D341Med (cell line): Measurements from ENCODE around the gene BTAF1.
A peak's percentile ranks its signal among the peaks of the same experiment; 100 is the strongest.

ENCODE experiments used
- DNase-seq: peaks from one replicate; pipeline ENCODE4 v3.0.0; 2012; ENCODE audit warnings: low spot score

Gene BTAF1

GRCh38 chr10:91908337-91909116 is 15.0 kb upstream of the BTAF1 start:
- DNase-seq = peak; percentile 79

DNA sequence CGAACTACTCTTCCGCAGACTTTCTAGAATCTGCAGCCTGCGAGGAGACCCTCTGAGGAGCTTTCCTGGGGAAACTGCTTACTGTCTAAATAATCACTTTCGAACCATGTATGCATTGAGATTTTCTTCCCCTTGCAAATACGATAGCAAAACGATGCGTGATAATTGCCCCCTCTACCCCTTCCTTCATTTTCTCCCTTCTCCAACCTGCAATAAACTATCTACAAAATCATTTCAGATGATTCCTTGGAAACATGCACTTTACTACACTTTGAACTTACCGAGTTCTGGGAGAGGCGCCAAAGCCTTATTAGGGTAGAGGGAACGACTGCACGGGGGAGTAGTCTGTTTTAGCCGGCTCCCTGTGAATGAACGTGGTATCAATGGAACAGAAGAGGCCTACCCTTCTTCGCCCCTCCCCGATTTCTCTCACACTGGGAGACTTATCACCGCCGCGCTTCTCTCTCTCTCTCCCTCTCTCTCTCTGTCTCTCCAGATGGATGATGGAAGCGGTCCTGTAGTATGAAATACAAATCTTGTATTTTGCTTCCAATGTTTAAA is 14.4 kb upstream of the BTAF1 start, which contains the start of gene FGFBP3:
Gene FGFBP3 (minus strand): TSS at position 370 of the 561 bp plus-strand sequence. CDS start 517 bp downstream, outside the sequence.
- peak; percentile 33 for DNase-seq

- DNase-seq = no peak
Observed at GRCh38 chr10:91910467-91910866, 13.1 kb upstream of the BTAF1 start.

DNA sequence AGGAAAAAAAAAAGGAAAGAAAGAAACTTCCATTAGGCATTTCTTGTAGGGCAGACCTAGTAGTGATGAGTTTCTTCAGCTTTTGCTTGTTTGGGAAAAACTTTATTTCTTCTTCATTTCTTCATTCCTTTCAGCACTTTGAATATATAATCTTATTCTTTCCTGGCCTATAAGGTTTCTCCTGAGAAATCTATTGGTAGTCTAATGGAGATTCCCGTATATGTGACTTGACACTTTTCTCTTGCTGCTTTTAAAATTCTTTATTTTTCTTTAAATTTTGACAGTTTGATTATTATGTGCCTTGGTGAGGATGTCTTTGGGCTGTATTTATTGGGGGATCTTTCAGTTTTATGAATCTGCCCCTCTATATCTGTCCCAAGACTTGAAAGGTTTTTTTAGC is 3.9 kb upstream of the BTAF1 start:
- DNase-seq = no peak

DNA sequence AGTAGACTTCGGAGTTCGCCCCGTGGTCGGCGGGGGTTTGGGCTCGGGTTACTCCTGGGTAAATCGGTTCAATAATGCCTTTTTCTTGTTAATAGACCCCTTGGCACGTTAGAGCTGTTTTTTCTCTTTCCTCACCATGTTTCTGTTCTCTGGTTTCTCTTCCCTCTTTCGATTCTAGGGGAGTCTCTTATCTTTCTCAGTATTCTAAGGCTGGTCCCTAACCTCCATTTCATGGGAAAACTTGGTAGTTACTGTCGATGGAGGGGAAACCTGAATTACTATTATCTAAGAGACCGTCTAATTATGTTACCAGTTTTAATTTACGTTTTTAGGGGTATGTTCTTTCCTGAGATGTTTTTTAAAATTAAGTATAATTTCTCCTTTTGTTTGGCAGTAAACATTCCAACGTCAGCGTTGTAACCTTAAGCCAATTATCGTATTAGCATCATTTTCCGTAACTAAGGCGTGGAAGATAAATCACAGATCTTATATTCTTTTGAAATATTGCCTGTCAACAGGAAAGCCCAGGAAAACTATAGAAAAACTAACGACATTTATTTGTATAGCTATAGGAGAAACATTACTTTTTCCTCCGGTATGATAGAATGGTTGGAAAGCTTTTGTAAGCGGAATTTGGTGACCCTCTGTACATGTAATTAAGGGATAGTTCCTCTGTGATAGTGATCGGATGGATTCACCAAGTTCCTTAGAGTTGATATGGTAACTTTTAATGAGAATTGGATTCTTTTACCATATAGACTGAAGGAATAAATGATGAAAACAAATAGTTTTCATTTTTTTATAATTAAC is 847 bp downstream of the BTAF1 start:
- DNase-seq = no peak

DNA sequence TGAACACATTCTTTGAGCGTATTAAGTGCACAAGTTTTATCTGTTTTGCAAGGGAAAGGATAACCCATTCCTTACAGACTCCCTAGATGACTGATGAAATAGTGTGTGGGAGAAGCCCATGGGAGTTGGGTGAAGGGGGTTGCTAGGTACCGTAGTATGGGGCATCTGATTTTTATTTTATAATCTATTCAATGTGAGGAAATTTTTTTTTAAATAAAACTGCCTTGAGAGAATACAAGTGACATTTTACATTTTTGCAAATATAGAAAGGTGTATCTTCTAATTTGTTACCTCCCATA is 1.4 kb downstream of the BTAF1 start:
- no peak for DNase-seq

DNA sequence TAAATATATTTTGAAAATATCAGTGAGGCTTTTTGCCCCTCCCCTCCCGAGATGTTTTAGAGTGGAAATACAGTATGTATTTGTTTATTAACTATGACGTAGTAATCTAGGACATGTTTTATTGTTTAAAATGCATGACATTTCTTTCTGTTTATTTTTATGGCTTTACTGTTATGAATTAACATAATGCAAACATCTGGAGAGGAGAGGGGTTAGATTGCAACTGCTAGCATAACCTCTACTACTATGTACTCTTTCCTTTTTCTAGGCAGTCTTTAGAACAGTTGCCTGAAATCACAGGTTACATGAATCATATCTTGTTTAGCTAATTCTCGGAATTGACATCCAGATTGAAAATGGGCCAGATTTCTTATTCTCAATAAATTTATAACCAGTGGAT is 7.4 kb downstream of the BTAF1 start:
- DNase-seq = no peak

- no peak for DNase-seq
Observed at GRCh38 chr10:91931526-91932190, 8.1 kb downstream of the BTAF1 start.

DNA sequence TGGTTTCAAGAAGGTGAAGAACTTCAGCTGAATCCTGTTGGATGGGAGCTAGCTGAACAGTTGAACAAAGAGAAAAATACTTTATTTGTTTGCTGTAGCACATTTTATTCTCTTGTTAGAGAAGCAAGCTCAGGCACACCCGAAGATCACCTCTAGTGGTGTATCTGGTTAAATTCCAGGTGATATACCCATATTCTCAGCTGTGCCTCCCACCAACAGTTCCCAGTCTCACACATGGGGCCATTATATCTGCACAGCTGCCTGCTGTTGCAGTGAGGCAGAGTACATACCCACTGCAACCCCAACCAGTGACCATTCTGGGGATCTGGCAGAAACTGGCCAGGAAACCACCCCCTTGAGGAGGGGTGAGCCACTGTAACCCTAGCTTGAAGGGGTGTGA is 9.2 kb downstream of the BTAF1 start:
- DNase-seq = no peak

DNA sequence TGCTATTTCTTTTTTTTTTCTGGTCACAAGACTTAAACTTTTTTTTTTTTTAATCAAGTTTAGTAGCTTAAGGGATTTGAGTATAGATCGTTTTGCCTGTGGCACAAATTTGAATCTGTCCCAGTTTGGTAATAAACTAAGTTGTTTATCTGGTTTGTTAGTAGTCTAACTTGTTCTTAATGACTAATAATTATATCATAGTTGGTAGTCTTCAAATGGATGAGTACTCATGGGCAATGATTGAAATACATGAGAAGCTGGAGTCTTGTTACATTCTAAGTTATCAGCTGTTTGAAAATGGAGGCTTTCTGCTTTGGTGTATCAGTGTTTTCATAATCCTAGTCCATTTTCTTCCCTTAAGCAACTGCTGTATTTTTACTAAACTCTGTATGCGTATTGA is 12.3 kb downstream of the BTAF1 start:
- DNase-seq = no peak

DNA sequence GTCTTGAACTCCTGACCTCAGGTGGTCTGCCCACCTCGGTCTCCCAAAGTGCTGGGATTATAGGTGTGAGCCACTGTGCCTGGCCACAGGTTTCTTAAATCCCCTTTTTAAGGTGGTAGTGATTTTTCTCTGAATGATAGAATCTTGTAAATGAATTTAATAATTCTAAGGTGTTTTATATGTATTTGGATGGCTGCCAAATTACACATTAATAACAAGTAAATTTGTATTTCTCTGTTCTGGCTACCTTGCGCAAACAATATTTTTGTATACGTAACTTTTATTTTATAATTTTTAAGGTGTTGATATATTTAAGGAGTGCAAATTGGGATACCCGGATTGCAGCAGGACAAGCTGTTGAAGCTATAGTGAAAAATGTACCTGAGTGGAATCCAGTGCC is 16.1 kb downstream of the BTAF1 start:
- DNase-seq = no peak

- no peak for DNase-seq
Observed at GRCh38 chr10:91941426-91941825, 17.9 kb downstream of the BTAF1 start.

DNA sequence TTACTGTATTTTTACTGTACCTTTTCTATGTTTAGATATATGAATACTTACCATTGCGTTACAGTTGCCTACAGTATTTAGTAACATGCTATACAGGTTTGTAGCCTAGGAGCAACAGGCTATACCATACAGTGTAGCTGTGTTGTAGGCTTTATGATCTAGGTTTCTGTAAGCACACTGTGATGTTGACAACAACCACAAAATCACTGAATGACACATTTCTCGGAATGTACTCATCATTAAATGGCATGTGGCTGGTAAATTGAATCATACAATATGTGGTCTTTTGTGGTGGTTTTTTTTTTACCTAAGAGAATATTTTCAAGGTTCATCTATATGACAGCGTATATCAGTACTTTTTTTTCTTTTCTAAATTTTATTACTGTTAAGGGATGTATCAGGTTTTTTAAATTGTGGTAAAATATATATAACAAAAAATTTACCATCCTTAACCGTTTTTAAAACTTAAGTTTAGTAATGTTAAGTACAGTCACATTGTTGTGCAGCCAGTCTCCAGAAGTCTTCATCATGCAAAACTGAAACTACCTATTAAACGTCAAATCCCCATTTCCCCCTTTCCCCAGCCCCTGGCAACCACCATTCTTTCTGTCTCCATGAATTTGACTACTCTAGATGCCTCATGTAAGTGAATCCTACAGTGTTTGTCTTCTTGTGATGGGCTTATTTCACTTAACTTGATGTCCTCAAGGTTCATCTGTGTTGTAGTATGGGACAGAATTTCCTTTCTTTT is 21.5 kb downstream of the BTAF1 start:
- no peak for DNase-seq

DNA sequence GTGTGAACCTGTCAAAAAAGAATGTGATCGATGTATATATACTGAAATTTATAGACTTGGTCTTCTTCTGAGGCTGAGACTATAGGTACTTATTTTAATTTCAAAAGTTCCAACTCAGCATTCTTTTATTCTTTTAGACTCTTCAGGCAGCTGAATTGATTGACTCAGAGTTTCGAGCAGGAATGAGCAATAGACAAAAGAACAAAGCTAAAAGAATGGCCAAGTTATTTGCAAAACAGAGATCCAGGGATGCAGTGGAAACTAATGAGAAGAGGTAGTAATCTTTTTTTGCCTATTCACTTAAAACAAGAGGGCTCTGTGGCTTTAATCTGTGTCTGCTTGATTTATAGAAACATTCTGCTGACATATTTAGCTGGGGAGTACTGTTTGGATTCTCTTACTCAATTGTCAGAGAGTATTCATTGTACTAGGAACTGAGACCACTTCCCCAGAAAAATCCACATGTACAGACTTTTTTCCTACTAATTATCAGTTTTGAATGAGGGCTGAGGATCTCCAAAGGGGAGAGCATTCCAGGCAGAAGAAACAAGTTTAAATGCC is 30.1 kb downstream of the BTAF1 start:
- DNase-seq = no peak

GRCh38 chr10:91955114-91955513 is 31.5 kb downstream of the BTAF1 start:
- no peak for DNase-seq

DNA sequence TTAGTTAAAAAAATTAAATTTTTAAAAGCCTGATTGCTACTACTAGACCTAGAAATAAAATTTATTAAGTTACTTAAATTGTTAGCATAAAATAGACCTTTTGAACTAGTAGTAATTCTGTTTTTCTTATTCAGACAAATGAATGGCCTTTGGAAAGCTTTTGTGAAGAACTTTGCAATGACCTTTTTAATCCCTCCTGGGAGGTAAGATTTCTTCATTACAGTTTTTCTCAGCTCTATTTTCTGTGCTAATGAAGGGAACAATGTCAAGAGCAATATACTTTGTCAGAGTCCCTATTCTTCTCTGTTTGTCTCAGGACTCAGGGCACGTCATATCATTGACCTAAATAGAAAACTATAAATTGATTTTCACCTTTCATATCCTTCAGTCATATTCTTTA is 33.5 kb downstream of the BTAF1 start:
- DNase-seq = no peak

DNA sequence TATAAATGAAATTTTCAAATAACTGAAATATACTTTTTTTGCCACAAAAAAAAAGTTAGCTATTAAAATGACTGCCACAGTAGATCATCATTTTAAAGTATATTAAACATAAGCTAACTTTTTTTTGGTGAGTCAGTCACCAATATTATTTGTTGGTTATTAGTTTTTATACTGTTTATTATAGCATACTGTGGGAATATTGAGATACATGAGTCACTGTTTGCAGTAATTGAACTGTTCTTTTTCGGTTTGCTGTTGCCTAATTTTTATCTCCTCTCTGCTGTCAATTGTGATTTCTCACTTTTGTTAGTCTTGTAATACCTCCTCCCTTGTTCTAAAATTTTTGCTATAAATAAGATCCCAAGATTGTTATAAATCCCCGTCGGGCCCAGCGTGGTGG is 45.7 kb downstream of the BTAF1 start:
- no peak for DNase-seq

DNA sequence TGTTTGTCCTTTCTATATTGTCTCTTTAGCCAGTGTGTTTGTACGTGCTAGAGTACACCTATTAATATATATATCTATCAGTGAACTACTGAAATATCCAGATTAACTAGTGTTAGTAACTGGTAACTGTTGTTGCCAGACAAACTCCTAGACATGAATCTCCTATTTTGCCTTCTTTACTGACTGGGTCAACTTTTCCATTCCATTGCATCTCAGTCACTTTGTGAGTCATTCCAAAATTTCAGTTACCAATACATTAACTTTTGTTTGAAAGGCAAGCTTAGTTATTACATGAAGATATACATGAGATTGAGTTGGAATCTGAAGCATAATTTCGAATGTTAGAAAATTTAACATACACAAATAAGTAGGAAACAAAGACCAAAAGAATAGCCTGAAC is 51.4 kb downstream of the BTAF1 start:
- DNase-seq = no peak

- no peak for DNase-seq
Observed at GRCh38 chr10:91975438-91975837, 51.9 kb downstream of the BTAF1 start.

DNA sequence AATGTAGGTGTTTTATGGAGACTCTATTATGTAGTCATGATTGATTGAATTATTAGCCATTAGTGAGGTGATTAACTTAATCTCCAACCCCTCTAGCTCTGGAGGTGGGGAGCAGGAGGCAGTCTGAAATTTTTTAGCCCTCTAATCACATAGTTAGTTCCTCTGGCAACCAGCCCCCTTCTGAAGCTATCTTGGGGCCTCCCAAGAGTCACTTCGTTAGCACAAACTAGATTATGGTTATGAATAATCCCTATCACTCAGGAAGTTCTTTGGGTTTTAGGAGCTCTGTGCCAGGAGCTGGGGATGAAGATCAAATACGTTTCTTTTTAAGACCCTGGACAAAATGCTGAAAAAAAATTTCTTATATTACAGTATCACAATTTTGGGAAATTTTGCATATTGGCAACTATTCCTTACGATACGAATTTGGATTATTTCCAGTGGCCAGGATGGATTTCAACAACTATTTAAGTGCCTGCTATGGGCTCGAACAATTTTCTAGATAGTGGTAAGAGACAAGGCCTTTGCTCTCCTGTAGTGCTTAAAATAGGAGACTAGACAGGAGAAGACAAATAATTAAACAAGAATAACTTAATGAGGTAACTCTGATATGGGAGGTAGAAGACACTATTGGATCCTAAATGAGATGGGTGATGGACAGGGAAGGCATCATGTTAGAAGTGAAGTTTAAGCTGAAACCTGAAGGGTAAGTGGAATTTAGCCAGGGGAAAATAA is 52.9 kb downstream of the BTAF1 start:
- no peak for DNase-seq

DNA sequence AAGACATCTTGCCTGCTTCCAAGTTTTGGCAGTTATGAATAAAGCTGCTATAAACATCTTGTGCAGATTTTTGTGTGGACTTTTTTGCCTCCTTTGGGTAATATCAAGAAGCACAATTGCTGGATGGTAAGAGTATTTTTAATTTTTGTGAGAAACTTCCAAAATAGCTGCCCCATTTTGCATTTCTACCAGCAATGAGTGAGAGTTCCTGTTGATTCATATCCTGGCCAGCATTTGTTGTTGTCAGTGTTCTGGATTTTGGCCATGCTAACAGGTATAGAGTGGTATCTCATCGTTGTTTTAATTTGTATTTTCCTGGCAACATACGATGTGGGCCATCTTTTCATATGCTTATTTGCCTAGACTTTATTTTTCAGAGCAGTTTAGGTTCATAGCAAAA is 53.9 kb downstream of the BTAF1 start:
- DNase-seq = no peak
